HG03045 (cell line): ENCODE measurements around the gene CDC16.

Experiments
- ATAC-seq: cut with Tn5 transposase; IDR thresholded peaks from one replicate; pipeline ENCODE4 v1.9.1; 2021; ENCODE audit warnings: mild to moderate bottlenecking, moderate library complexity; ENCODE audit not compliant: unreplicated experiment

CDC16 gene

DNA sequence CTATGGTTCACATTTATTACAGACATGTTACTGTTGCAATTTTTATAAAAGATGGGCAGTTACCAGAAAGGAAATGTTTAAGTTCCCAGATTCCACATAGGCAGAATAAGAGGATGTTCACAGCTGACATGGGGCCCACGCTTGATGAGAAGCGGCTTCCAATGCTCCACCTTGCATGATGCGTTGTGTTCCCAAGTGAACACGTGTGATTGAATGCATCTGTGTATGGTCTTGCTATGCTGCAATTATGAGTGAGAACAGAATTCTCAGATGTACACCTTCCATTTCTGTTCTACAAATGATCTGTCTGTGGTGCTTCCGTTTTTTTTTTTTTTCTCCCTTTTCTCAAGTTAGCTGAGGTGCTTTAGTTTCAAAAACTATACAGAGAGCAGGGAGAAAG, 62.2 kb downstream of the CDC16 start:
- no peak for ATAC-seq

DNA sequence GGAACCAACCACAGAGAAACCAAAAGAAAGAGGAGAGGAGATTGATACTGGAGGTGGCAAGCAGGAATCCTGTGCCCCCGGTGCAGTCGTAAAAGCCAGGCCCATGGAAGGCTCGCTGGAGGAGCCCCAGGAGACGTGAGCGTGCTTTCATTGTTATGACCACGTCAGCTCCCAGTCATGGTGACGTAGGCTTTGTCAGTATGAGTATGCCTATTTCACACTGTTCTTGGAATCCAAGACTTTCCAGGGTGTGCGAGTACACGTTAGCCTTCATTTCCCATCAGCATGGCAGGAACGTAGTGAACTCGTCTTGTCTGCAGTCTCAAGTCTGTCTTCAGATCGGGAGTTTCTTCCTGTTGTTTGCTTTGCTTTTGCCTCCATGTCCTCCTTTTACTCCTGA, 64.2 kb downstream of the CDC16 start:
- ATAC-seq = no peak

DNA sequence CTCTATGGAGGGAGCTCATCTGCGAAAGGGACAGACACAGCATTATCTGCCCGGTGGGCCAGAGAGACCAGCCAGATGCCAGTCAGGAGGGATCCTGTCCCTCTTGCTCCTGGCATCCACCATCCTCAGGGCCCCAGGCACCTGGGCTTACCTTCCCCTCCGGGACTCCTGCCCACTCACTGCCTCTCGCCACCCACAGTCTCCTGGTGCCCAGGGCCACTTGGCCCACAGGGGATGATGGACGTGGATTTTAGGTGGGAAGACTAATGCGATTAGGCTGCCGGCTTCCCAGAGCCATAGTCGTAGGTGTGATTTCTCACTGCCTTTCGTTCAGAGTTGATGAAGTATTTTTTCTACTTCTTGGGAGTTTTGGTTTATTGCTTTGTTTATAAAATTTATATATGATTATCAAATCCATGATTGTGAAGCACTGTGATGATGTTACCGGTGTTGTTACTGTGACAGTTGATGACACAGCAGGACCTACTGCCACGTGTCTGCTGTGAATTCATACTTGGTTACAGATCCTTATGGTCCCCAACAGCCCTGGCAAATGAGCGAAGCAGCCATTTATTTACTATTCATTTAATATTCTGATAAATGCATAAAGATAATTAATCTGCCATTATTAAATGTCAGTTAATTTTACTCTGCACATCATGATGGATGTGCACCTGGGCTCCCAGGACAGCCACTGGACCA, 65.1 kb downstream of the CDC16 start:
- no peak for ATAC-seq

DNA sequence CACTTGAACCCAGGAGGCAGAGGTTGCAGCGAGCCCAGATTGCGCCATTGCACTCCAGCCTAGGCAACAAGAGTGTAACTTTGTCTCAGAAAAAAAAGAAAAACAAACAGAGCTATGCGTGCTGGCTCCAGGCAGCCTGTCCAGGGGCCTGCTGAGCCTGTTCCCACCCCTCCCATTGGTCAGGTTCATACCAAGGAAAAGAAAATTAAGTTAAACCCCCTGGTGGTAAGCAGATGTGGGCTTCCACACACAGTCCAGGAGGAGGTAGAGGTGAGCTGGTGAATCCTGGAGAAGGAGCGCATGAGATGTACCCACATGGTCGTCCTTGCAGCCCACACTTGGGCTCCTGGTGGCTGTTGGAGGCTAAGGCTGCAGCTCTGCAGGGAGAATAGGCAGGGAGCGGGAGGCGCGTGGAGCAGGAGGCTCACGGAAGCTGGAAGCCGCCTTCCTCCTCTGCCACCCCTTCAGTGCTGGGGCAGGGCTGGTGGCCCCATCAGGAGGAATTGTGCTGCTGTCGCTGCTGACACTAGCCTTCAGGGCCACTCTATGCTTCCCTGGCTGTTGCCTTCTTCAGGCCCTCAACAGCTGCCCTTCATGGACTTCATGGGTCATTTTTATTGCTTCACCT, 69.1 kb downstream of the CDC16 start:
- ATAC-seq = no peak

DNA sequence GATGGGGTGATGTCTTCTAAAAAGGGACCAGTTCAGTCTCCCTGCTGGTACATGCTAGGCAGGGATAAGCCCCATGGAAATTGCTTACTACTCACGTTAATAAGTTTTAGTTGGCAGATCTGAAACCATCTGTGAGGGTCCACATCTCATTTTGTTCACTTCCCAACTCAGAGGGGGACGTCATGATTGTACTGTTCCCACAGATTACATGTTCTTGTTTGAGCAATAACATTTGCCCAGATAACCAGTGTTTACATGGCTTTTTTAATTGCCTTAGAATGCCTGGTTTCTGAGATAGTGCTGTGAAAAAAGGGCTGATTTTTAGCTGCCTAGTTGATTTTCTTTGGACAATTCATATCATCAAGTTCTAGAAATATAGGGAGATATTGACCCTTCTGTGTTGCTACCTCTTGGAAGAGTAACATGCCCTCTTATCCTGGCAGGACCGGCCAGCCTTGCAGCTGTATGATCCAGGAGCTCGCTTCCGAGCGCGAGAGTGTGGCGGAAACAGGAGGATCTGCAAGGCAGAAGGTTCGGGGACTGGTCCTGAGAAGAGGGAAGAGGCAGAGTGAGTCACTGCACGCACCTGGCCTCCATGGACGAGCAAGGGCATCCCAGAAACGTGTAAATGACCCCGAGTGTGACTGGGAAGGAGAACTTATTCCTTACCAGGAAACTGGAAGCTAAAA, 69.8 kb downstream of the CDC16 start:
- ATAC-seq = no peak

- no peak for ATAC-seq
These were observed 74.4 kb downstream of the CDC16 start for GRCh38 chr13:114309086-114309485.

DNA sequence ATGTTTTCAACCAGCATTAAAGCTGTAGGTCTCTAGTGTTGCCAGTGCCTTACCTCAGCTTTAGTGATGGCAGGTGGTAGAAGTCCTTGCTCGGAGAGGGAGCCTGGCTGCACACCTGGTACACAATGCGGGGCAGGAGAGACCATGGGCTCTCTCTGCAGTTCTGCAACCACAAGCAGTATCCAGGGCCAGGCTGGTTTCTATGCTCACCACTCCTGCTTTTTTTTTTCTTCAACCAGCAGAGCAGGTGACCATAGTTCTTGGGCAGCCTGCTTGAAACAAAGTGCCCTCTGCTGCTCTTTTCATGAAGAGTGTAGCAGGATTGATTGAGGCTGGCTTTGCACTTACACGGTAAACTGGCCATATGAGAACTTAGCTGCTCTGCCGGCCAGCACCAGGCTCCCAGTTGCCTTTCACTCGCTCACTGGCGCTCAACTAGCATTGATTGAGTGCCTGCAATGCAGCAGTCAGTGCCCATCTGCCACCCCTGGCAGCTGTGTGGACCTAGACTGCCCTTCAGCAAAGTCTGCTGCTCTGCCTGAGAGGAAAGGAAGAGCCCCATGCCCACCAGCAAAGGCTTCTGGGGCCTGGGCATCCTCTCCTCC, 75.2 kb downstream of the CDC16 start:
- ATAC-seq = no peak

- no peak for ATAC-seq
These were observed 76.3 kb downstream of the CDC16 start for GRCh38 chr13:114310956-114311355.

DNA sequence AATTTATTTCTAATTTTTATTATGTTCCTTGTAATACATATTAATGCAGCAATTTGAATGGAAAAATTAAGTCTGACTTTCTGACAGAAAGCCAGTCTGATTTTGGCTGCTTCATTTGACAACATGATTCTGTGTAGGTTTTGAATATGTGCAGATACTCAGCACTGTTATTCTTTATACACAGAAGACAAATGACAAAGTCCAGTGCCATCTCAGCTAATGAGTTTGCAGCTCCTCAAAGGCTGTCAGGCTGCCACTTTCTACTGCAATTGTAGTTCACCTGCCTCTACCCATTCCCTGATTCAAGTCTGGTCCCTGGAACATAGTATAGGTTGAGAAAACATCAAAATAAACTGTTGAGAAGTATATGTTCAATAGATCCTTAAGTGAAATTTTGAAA, 76.7 kb downstream of the CDC16 start:
- ATAC-seq = no peak

GRCh38 chr13:114311908-114312307, 77.2 kb downstream of the CDC16 start:
- no peak for ATAC-seq

DNA sequence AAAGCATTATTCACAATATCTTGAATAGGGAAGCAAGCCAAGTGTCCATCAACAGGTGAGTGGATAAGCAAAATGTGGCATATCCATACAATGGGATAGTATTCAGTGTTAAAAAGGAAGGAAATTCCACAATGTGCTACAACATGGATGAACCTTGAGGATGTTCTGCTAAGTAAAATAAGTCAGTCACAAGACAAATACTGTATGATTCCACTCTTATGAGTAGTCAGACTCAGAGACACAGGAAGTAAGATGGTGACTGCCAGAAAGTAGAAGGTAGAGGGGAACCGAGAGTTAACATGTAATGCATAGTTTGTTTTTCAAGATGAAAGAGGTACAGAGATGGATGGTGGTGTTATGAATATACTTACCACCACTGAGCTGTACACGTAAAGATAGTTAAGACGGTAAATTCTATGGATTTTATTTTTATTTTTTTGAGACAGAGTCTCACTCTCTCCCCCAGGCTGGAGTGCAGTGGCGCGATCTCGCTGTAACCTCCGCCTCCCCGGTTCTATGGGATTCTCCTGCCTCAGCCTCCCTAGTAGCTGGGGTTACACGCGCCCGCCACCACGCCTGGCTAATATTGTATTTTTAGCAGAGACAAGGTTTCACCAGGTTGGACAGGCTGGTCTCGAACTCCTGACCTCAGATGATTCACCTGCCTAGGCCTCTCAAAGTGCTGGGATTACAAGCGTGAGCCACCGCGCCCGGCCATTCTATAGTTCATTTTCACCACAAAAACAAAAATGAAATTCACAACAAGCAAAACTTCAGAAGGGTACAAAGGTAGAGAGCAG, 78.6 kb downstream of the CDC16 start:
- ATAC-seq = no peak

GRCh38 chr13:114314074-114314912, 79.6 kb downstream of the CDC16 start, which contains the start of gene CHAMP1:
CHAMP1 (plus strand) TSS chr13:114314503; CDS start chr13:114323843, 9,340 bp downstream.
- peak; percentile 88 for ATAC-seq

DNA sequence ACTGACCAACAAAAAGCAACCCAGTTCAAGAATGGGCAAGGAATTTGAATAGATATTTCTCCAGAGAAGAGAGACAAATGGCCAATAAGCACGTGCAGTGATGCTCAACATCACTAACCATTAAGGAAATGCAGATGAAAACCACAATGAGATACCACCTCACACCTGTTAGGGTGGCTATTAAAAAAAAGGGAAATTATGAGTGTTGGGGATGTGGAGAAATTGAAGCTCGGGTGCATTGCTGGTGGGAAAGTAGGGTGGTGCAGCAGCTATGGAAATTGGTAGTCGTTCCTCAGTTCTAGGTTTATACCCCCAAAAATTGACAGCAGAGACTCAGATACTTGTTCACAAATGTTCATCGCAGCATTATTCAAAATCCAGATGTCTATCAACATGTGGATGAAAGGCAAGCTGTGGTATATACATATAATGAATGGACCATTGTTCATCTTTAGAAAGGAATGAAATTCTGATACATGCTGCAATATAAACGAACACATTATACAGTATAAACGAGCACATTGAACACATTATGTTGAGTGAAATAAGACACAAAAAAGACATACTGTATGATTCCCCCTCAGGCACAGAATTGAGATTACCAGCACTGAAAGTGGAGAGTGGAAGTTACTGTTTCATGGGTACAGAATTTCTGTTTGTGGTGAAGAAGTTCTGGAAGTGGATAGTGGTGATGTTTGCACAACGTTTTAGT, 80.5 kb downstream of the CDC16 start:
- ATAC-seq = no peak

- ATAC-seq = no peak
These were observed 83.9 kb downstream of the CDC16 start for GRCh38 chr13:114318624-114319023.

GRCh38 chr13:114319441-114319913, 84.8 kb downstream of the CDC16 start:
- ATAC-seq = no peak

DNA sequence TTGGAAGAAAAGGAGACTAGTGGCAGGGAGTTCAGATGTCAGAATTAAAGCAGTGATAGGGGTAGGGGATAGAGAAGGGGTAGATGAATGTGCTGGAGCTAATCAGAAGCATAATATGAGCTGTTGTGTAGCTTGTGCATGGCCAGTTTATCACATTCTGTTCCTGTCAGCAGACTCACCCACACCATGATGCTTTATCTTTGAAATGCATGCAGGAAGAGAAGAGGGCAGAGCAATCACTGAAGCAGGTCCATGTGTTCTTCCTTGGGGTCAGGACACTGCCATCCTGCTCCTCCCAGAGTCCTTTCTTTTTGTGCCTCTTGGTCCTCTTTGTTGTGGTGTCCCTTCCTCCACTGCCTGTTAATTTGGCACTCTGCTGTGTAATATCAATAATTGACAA, 85.4 kb downstream of the CDC16 start:
- ATAC-seq = no peak

DNA sequence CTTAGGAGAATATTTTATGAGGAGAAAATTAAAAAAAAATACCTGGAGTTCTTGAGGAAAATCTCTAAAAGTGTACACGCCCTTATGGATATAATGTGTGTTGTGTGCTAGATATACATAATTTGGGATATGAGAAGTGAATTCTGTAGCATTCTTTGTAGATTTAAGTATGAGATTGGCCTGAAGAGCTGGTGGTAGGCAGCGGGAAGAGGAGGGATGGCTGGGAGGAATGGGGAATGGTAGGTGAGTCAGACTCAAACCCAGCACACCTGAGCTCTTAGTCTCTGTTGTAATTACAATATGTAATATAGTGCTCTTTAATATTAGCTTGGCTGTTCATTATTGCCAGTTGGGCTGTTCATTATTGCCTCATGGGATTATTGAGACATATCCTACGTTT, 86.6 kb downstream of the CDC16 start:
- ATAC-seq = no peak
